CD4-positive, alpha-beta T cell treated with Interleukin-17A for 1 hour (primary cell): Measurements from ENCODE around the gene RNF157.
"Not testable (repeated sequence)": the region's sequence is repeated elsewhere in the genome, so short reads cannot be mapped to it uniquely, and the experiment has no call there.

Experiments
- DNase-seq: peaks from one replicate; pipeline ENCODE4 v3.0.0-alpha.2; 2020

The RNF157 gene

DNA sequence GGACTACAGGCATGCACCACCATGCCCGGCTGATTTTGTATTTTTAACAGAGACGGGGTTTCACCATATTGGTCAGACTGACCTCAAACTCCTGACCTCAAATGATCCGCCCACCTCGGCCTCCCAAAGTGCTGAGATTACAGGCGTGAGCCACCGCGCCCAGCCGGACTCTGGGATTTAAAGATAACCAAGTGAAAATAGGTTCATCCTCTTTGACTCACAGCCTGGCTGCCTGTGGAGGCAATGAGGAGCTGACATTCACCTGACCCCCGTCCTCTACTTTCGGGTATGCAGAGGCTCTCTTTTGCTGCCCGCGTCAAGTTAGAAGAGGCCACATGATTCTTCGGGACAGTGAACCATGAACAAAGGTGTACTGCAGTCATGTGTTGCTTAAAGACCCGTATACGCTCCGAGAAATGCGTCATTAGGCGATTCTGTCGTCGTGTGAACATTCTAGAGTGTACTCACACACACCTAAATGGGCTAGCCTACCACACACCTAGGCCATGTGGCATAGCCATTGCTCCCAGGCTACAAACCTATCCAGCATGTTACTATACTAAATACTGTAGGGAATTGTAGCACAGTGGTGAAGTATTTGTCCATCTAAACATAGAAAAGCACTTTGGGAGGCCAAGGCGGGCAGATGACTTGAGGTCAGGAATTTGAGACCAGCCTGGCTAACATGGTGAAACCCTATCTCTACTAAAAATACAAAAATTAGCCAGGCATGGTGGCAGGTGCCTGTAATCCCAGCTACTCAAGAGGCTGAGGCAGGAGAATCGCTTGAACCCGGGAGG is 12.9 kb upstream of the RNF157 start:
- not testable (repeated sequence) for DNase-seq

DNA sequence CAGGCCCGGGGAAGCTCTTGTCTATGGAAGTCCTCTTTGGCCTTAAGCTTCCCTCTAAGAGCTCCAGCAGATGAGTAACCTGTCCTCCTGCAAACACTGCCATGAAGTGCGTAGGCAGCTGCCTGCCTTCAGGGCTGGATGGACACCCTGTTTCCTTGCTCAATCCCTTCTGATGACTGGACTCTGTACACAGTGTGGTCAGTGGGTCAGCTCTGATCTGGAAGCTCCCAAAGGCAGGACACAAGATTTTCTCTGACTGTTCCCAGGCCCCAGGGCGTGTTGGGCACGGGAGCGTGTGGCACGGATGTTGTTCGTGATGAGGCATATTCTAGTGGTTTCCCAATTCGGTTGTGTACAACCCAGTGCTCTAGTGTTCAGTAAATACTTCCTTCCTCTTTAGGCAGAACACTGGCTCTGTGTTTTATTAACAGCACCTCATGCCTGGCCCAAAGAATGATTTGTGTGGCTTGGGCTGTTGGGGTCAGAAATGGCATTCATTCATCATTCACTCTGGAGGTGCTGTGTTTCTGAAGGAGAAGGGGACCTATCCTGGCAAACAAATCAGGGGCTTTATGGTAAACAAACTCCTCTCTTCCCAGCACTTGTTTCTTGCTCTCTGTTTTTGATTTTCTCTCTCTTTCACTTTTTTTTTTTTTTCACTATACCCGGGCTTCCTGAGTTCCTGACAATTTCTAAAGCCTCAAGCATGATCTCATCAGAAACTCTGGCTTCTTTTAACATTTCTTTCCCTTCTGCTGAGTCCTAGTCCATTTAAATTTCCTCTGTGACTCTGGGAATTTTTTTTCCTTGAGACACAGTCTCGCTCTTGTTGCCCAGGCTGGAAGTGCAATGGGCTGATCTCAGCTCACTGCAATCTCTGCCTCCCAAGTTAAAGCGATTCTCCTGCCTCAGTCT is 12.0 kb upstream of the RNF157 start:
- peak; percentile 55 for DNase-seq

DNA sequence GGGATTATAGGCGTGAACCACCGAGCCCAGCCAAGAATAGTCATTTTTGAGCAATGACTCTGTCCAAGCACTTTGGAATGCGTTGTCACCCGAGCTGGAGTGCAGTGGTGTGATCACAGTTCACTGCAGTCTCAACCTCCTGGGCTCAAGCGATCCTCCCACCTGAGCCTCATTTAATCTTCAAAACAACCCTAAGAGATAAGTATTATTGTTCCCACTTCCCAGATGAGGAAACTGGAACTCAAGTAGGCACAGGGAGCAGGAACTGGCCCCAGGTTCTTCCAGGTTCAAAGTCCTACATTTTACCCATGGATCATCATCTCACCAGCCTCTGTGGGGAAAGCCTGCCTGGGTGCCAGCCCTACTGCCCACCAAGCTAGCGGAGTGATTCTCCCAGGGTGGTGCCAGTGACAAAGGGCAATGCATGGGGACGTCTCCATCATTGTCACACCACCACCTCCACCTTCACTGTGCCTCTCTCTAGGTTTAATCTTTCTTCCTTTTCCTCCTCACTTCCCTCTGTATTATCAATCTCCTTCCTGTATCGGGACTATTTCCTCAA is 11.3 kb upstream of the RNF157 start:
- no peak for DNase-seq

DNA sequence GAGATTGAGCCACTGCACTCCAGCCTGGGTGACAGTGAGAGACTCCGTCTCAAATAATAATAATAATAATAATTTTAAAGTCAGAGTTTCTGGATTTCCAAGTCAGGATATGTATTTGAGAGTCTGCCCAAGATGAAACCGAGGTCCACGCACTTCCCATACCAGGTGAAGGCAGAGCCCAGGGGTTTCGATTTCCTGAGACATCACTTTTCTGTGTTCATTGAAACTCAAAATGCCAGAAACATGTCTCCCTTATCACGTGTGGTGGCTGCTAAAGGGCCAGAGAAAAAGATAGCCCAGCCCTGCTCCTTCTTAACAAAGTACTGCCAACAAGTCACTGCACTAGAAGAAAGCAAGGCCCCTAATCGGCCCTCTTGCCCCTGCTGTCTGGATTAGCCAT is 9.8 kb upstream of the RNF157 start:
- no peak for DNase-seq

DNA sequence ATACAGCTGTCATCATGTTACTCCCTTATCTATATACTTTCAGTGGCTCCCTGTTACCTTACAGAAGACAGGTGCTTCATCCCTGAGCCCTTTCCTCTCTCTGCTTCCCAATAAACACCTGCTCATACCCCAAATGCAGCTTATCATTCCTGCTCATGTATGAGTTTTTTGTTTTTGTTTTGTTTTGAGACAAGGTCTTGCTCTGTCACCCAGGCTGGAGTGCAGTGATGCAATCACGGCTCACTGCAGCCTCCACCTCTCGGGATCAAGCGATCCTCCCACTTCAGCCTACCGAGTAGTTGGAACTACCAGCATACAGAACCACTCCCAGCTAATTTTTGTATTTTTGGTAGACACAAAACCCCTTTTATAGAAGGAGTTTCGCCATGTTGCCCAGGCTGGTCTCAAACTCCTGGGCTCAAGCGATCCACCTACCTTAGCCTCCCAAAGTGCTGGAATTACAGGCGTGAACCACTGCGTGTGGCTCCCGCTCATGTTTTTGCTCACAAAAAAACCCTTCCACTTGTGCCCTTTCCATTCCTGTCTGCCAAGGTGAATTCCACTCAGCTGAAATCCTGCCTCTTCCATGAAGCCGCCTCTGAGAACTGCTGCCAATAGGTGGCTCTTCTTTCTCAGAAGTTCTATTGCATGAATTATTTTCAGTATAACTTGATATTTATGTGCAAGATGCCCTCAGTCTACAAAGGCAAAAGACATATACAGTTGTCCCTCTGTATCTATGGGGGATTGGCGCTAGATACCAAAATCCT is 7.9 kb upstream of the RNF157 start:
- no peak for DNase-seq

DNA sequence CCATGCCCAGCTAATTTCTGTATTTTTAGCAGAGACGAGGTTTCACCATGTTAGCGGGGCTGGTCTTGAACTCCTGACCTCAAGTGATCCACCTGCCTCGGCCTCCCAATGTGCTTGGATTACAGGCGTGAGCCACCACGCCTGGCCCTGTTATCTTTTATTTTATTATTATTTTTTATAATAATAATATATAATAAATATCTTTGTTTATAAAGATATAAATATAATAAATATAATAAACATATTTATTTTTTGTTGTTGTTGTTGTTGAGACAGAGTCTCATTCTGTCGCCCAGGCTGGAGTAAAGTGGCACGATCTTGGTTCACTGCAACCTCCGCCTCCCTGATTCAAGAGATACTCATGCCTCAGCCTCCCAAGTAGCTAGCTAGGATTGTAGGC is 7.0 kb upstream of the RNF157 start:
- no peak for DNase-seq

DNA sequence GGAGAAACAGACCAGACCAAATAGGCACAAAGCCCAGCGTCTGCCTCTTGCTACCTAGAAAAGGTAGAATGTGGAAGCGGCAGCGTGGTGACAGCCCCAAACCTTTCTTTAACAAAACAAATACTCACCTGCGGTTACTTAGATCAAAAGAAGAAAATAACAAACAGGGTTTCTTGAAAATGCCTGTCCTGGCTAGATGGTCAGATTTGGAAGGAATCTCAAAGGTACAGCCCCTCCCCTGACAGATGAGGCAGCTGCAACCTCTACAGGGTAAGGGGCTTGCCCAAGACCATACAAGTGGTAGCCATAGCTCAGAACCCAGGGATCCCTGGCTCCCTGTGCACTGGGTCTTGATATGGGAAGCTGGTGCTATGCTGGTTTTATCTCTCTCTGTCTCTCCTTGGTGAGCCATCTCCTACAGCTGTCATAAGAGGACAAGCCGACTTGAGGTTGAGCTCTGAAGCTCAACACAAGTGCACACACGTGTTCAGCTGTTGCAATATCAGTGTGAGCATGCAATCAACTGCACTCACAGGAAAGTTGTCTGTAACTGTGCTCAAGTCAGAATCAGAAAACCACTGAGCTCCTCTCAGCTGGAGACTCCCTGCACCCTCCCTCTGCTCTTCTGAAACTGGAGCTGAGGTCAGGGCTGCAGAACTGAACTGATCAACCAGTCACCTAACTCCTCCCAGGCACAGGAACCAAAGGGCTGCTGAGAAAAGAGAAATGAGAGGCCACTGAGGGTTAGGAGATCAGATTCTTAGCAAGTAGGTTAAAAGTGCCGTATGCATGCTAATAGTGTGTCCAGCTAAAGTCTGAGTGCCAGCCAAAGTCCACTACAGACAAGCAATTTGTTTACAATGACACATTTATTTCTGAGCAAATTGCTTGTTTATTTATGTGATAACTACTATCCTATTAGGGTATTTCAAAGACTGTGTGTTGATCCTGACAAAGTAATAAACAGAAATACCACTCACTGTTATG is 6.1 kb upstream of the RNF157 start:
- DNase-seq: peak; percentile 52

DNA sequence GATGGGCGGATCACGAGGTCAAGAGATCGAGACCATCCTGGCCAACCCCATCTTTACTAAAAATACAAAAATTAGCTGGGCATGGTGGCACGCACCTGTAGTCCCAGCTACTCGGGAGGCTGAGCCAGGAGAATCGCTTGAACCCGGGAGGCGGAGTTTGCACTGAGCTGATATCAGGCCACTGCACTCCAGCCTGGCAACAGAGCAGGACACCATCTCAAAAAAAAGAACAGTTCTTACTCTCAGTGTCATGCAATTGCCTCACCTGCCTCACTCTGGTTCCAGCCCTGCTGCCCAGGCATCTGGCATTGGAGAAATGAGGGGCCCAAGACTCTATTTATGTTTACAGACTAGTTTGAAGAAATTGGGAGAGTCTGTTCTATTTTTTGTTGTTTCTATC is 4.4 kb upstream of the RNF157 start:
- DNase-seq: not testable (repeated sequence)

DNA sequence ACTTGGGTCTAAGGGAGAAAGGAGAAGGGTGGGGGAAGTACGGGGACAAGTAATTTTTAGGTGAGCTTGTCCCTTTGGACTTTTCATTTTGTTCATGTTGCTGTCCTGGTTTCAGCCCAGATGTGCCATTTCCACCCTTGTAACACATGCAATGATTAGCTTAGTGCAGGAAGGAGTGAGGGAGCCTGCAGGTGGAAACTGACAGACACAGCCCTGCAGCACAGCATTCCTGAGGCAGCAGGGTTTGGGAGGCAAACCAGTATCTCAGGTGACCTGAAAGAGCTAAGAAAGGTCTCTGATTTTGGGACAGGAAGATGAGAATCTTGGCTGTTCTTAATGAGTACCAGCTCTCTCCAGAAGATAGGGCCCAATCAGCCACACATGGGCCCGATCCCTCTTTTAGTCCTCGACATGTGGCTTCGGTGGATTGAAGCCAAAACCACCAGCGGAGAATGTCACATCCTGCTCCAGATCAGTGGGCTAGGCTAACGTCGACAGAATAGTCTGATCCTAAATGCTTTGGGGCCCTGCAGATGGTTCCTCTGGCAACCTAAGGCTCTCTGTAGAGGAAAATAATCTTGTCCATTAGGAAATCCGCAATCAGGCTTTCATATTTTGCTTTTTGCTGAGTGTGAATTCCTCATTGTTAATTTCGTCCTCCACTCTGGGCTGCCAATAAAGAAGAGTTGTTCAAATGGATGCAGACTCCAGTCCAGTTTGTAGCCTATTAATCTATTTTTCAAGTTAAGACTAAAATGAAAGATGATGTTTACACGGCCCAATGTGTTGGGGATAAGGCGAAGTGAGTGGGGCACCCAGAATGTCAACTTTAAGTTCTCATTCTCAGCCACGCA is 3.8 kb upstream of the RNF157 start:
- DNase-seq: no peak

DNA sequence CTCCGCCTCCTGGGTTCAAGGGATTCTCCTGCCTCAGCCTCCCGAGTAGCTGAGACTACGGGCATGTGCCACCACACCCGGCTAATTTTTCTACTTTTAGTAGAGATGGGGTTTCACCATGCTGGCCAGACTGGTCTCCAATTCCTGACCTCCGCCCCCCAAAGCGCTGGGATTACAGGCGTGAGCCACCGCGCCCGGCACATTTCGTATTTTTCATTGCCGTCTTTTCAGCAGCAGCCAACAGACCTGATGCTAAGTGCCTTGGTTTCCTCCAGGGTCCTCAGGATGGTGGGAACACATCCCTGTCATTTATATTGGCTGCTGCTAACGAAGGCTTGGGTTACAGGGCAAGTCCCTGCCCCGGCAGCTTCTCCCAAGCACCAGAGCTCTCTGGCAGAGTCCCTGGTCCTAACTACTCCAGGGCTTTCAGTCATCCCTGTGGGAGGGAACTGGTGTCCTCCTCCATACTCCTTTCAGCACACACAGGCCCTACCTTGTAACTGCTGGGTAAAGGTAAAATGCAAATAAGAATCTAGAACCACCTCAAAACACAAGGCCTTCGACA is 1.5 kb upstream of the RNF157 start:
- no peak for DNase-seq

DNA sequence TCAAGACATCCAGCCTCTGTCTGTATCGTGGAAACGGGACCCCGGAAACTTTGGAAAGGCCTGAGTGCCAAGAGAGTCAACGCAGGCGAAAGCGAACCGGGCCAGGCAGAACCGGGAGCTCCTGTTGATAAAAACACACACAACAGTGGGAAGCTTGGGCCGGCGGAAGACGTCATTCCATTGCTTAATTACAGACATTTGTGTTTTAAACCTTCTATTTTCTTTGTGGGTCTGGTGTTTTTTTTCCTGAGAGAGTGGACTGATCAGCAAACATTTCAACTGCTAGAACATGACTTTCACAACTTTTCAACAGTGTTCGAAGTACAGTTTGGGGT is 878 bp upstream of the RNF157 start:
- no peak for DNase-seq

DNA sequence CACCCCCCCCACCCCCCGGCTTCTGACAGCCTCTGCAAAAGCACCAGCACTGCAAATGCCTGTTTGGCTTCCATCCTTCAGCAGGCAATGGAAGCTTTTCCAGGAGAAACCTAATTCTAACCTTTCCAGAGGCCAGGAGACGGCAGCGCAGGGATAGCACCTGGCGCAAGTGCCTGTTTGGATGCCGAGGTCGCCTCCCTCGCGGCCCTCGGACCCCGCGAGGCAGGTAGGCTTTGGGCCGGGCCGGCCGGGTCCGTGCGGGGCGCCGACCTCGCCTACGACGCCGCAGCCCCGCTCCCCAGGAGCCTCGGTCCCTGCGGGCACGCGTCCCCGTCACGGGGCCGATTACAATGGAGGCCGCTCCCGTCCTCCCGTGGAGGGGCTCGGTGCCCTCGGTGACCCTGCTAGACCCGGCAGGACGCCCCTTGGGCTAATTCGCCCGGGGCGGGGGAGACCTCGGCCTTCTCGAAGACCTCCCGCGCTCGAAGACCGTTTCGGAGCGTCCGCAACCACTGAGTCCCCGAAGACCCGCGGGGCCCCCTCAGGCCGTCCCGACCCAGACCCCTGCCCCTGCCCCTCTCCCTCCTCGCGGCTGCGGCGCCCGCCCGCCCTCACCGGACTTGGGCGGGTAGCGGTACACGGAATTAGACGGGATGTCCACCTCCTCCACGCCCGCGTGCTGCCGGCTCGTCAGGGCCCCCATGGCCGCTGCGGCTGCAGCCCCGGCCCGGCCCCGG is 587 bp downstream of the RNF157 start:
- no peak for DNase-seq

DNA sequence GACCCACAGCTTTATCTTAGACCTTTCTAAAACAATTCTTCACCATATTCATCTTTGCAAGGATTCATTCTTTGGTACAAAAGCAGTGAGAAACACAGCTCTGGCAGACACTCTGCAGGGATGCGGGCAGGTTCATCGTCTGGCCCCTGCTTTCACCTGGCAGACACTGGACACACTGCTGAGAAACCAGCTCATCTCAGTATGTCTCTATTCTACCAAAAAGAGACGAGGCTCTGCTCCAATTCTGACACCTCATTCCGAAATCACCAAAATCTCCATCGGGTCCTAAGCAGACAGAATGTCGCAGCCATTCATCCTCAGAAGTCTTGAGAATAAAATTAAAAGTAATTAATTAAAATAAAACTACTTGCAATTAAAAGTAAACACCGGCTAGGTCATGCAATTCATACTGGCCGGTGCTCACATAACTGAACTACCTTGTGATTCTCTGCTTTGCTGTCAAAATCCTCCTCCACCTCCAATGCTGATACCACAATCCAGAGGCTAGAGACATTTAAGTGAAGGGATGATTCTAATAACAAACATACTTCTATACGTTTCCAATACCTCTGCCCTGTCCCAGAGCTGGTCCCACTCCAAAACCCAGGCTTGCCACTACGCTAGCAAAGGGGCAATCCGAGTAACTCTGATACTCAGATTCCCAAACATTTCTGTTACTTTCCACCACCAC is 1.3 kb downstream of the RNF157 start:
- no peak for DNase-seq

DNA sequence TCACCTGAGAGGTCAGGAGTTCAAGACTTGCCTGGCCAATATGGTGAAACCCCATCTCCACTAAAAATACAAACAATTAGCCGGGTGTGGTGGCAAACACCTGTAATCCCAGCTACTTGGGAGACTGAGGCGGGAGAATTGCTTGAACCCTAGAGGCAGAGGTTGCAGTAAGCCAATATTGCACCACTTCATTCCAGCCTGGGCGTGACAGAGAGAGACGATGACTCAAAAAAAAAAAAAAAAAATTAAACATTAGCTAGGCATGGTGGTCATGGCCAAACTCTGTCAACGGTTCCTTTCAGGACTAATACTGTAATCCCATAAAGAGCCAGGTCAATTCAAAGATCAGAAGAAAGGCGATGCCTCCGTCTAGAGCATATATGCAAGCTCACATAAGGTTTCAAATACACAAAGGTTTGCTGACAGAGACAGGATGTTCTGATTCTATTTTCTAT is 2.4 kb downstream of the RNF157 start:
- no peak for DNase-seq

DNA sequence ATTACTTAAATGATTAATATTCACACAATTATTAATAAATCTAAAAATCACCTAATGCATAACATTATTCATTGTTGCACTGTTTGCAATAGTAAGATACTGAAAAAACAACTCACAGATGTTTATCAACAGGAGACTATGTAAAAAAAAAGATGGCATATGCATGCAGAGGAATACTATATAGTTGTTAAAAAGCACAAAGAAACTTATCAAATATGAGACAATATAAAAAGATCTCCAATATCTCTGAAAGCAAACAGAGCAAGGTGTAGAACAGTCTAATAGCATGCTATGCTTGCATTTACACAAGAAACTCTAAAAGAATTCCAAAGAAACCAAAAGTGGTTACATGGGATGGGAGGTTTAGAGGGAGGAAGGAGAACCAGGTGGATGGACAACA is 3.7 kb downstream of the RNF157 start:
- no peak for DNase-seq

DNA sequence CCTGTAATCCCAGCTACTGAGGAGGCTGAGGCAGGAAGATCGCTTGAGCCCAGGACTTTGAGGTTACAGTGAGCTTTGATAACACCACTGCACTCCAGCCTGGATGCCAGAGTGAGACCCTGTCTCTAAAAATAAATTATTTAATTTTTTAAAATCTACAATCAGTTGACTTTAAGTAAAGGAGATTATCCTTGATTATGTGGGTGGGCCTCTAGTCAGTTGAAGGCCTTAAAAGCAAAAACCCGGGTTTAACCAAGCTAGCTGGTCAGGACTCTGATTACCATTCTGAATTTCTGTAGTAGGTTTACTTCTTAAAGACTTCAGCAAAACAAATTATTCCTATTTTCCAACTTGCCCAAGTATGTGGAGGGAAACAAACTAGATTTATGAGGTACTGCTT is 4.4 kb downstream of the RNF157 start:
- no peak for DNase-seq

DNA sequence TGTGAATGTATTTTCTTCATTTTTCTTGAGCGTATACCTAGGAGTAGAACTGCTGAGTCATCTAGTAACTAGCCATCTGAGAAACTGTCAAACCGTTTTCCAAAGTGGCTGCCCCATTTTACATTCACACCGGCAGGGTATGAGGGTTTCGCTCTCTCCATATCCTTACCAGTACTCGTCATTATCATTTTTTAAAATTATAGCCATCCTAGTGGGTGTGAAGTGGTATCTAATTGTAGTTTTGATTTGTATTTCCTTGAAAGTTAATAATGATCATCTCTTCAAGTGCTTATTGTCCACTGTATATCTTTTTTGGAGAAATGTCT is 6.0 kb downstream of the RNF157 start:
- no peak for DNase-seq

DNA sequence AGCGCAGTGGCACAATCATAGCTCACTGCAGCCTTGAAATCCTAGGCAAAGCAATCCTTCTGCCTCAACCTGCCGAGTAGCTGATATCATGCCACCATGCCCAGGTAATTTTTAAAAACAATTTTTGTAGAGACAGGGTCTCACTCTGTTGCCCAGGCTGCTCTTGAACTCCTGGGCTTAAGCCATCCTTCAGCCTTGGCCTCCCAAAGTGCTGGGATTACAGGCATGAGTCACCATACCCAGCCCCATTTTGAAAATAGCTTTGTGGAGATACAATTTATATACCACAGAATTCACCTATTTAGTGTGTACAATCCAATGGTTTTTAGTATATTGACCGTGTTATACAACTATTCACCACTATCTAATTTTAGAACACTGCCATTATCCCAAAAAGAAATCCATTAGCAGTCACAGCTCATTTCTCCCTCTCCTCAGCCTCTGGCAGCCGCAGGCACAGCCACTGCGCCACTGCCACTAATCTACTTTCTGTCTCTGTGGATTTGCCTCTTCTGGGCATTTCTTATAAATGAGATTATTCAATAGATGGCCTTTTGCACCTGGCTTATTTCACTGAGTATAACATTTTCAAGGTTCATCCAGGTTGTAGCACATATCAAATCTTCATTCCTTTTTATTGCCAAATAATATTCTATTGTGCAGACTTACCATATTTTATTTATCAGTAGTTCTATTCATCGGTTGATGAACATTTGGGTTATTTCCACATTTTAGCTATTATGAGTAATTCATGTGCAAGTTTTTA is 6.5 kb downstream of the RNF157 start:
- no peak for DNase-seq
